GM18499 (cell line): ENCODE measurements around the gene SVIL.
"Not testable (repeated sequence)": the region's sequence is repeated elsewhere in the genome, so short reads cannot be mapped to it uniquely, and the experiment has no call there.

ENCODE experiments used
- ATAC-seq: cut with Tn5 transposase; IDR thresholded peaks from one replicate; pipeline ENCODE4 v1.9.1; 2021; ENCODE audit warnings: moderate number of reproducible peaks; ENCODE audit not compliant: insufficient read depth, unreplicated experiment

Gene SVIL

GRCh38 chr10:29608476-29609301 lies 26.1 kb downstream of the SVIL start:
- ATAC-seq, result no peak

- no peak for ATAC-seq
These were observed 26.7 kb downstream of the SVIL start for GRCh38 chr10:29608062-29608461.

GRCh38 chr10:29607576-29607975 lies 27.2 kb downstream of the SVIL start:
- no peak for ATAC-seq

- not testable (repeated sequence) for ATAC-seq
These were observed 28.1 kb downstream of the SVIL start for GRCh38 chr10:29606693-29607092.

- ATAC-seq, result no peak
These were observed 30.4 kb downstream of the SVIL start for GRCh38 chr10:29604291-29604825.

- ATAC-seq, result no peak
These were observed 31.4 kb downstream of the SVIL start for GRCh38 chr10:29603223-29603896.

- no peak for ATAC-seq
These were observed 34.0 kb downstream of the SVIL start for GRCh38 chr10:29600821-29601220.

- ATAC-seq, result no peak
These were observed 34.7 kb downstream of the SVIL start for GRCh38 chr10:29600067-29600466.

- ATAC-seq, result no peak
These were observed 35.9 kb downstream of the SVIL start for GRCh38 chr10:29598851-29599311.

GRCh38 chr10:29596826-29597225 lies 37.9 kb downstream of the SVIL start:
- no peak for ATAC-seq

- ATAC-seq, result no peak
These were observed 38.4 kb downstream of the SVIL start for GRCh38 chr10:29596356-29596755.

- no peak for ATAC-seq
These were observed 39.0 kb downstream of the SVIL start for GRCh38 chr10:29595636-29596225.

- no peak for ATAC-seq
These were observed 39.6 kb downstream of the SVIL start for GRCh38 chr10:29595146-29595545.

GRCh38 chr10:29591651-29591968 lies 43.2 kb downstream of the SVIL start:
- ATAC-seq, result no peak

- no peak for ATAC-seq
These were observed 43.7 kb downstream of the SVIL start for GRCh38 chr10:29590915-29591650.

GRCh38 chr10:29588629-29589421 lies 45.9 kb downstream of the SVIL start:
- ATAC-seq, result no peak

GRCh38 chr10:29587750-29588628 lies 46.8 kb downstream of the SVIL start:
- ATAC-seq, result not testable (repeated sequence)

GRCh38 chr10:29587102-29587749 lies 47.5 kb downstream of the SVIL start:
- ATAC-seq, result not testable (repeated sequence)
